ENCODE data around the gene ENO3.
A peak's percentile ranks its signal among the peaks of the same experiment; 100 is the strongest.

Gene ENO3

GRCh38 chr17:4951486-4951885, 567 bp downstream of the ENO3 start:
- DNase-seq, result no peak

- no peak for DNase-seq
These were observed 2.6 kb downstream of the ENO3 start for GRCh38 chr17:4953451-4953961.

GRCh38 chr17:4955091-4955490, 4.2 kb downstream of the ENO3 start:
- DNase-seq, result no peak

- no peak for DNase-seq
These were observed 5.7 kb downstream of the ENO3 start for GRCh38 chr17:4956493-4957061.

GRCh38 chr17:4958102-4958501, 7.2 kb downstream of the ENO3 start:
- DNase-seq, result no peak

GRCh38 chr17:4959261-4959965, 8.5 kb downstream of the ENO3 start:
- DNase-seq, result no peak

GRCh38 chr17:4960279-4960922, 9.5 kb downstream of the ENO3 start:
- no peak for DNase-seq

- DNase-seq, result no peak
These were observed 14.5 kb downstream of the ENO3 start for GRCh38 chr17:4965311-4965986.

- peak; percentile 99 for DNase-seq
These were observed 16.1 kb downstream of the ENO3 start for GRCh38 chr17:4966844-4967538.

- peak; percentile 98 for DNase-seq
These were observed 16.9 kb downstream of the ENO3 start, which contains the start of gene SPAG7 for GRCh38 chr17:4967539-4968485. SPAG7 (minus strand) TSS chr17:4967817; CDS start chr17:4967804, 13 bp downstream.

GRCh38 chr17:4968486-4969046, 17.6 kb downstream of the ENO3 start:
- no peak for DNase-seq

- no peak for DNase-seq
These were observed 18.2 kb downstream of the ENO3 start for GRCh38 chr17:4969047-4969550.

- no peak for DNase-seq
These were observed 18.7 kb downstream of the ENO3 start for GRCh38 chr17:4969551-4970173.

- DNase-seq, result no peak
These were observed 19.4 kb downstream of the ENO3 start for GRCh38 chr17:4970273-4970672.

GRCh38 chr17:4971826-4972225, 20.9 kb downstream of the ENO3 start:
- DNase-seq, result no peak

GRCh38 chr17:4972322-4972721, 21.4 kb downstream of the ENO3 start:
- DNase-seq, result no peak

- no peak for DNase-seq
These were observed 21.8 kb downstream of the ENO3 start for GRCh38 chr17:4972752-4973151.

GRCh38 chr17:4973256-4974114, 22.6 kb downstream of the ENO3 start:
- no peak for DNase-seq

- no peak for DNase-seq
These were observed 23.3 kb downstream of the ENO3 start for GRCh38 chr17:4974115-4974670.

Data from midbrain (tissue), 1 donor.